ENCODE results near the gene CYP3A7. TPM values are rescaled to one million over a fixed set of nuclear protein-coding genes. Genes with fewer than 3 reads are reported as not detected.
"Not testable (repeated sequence)": the region's sequence is repeated elsewhere in the genome, so short reads cannot be mapped to it uniquely, and the experiment has no call there.

Gene CYP3A7
- total RNA-seq, 2 experiments from 2014 or later, result not detected

- H3K27me3 Mint-ChIP-seq, result peaks cover 83% of the 10 kb centered on the region
- H3K4me3 ChIP-seq (ENCODE audit: low read length), result no peak overlapping the region
- no peaks in the 10 kb centered on the region for H3K36me3 Mint-ChIP-seq (ENCODE audit: low read depth)
- H3K27me3 ChIP-seq (ENCODE audit: control insufficient read depth in 1 of 2, insufficient read depth in 2 of 2, low read length in 2 of 2), result peaks cover 2 to 17% of the 10 kb centered on the region in 2 experiments
- ATAC-seq (ENCODE audit: poor library complexity), result no peak
- no peak overlapping the region for H3K4me3 Mint-ChIP-seq
- DNase-seq, result no peak
- TF ChIP-seq CTCF (IDR thresholded peaks at IDR 0.05), result no peak
- H3K9me3 Mint-ChIP-seq, result peaks cover 2% of the 10 kb centered on the region
- H3K27ac Mint-ChIP-seq, result no peak overlapping the region
- intact Hi-C loops (cut with DNase I, micrococcal nuclease), result no loop called here
- H3K9me3 ChIP-seq (ENCODE audit: control insufficient read depth in 1 of 2, insufficient read depth in 1 of 2, low read length in 2 of 2), result no peaks in the 10 kb centered on the region
- H3K27ac ChIP-seq (ENCODE audit: low read depth in 1 of 2, low read length in 2 of 2), result no peak overlapping the region
- POLR2A ChIA-PET, result no interaction called here
- CTCF ChIA-PET, result no interaction called here
- H3K4me1 ChIP-seq (ENCODE audit: insufficient read depth, low read length), result no peaks in the 10 kb centered on the region
- H3K36me3 ChIP-seq (ENCODE audit: insufficient read depth, low read length), result no peaks in the 10 kb centered on the region
- H3K4me1 Mint-ChIP-seq (ENCODE audit: low read depth), result no peaks in the 10 kb centered on the region
These were observed 37.6 kb upstream of the CYP3A7 start for GRCh38 chr7:99772565-99772964.

GRCh38 chr7:99769494-99769893 is 34.5 kb upstream of the CYP3A7 start:
- intact Hi-C loops (cut with DNase I, micrococcal nuclease); ATAC-seq (ENCODE audit: poor library complexity); CTCF ChIA-PET; DNase-seq; H3K27ac ChIP-seq (ENCODE audit: low read depth in 1 of 2, low read length in 2 of 2); H3K36me3 Mint-ChIP-seq (ENCODE audit: low read depth); H3K36me3 ChIP-seq (ENCODE audit: insufficient read depth, low read length); H3K4me3 ChIP-seq (ENCODE audit: low read length); H3K4me3 Mint-ChIP-seq; H3K4me1 Mint-ChIP-seq (ENCODE audit: low read depth); H3K9me3 Mint-ChIP-seq; H3K9me3 ChIP-seq (ENCODE audit: control insufficient read depth in 1 of 2, insufficient read depth in 1 of 2, low read length in 2 of 2); POLR2A ChIA-PET; H3K4me1 ChIP-seq (ENCODE audit: insufficient read depth, low read length); H3K27ac Mint-ChIP-seq: not testable (repeated sequence)
- peaks cover 2 to 17% of the 10 kb centered on the region in 2 experiments for H3K27me3 ChIP-seq (ENCODE audit: control insufficient read depth in 1 of 2, insufficient read depth in 2 of 2, low read length in 2 of 2)
- H3K27me3 Mint-ChIP-seq, result peaks cover 59% of the 10 kb centered on the region

GRCh38 chr7:99768471-99768870 is 33.5 kb upstream of the CYP3A7 start:
- POLR2A ChIA-PET, result no interaction called here
- no peak for TF ChIP-seq CTCF (IDR thresholded peaks at IDR 0.05)
- H3K27me3 ChIP-seq (ENCODE audit: control insufficient read depth in 1 of 2, insufficient read depth in 2 of 2, low read length in 2 of 2), result peaks cover 2 to 17% of the 10 kb centered on the region in 2 experiments
- H3K9me3 ChIP-seq (ENCODE audit: control insufficient read depth in 1 of 2, insufficient read depth in 1 of 2, low read length in 2 of 2), result no peaks in the 10 kb centered on the region
- no peak overlapping the region for H3K27ac ChIP-seq (ENCODE audit: low read depth in 1 of 2, low read length in 2 of 2)
- no peaks in the 10 kb centered on the region for H3K9me3 Mint-ChIP-seq
- H3K36me3 ChIP-seq (ENCODE audit: insufficient read depth, low read length), result no peaks in the 10 kb centered on the region
- H3K4me3 ChIP-seq (ENCODE audit: low read length), result no peak overlapping the region
- peaks cover 51% of the 10 kb centered on the region for H3K27me3 Mint-ChIP-seq
- CTCF ChIA-PET, result no interaction called here
- no peaks in the 10 kb centered on the region for H3K4me1 ChIP-seq (ENCODE audit: insufficient read depth, low read length)
- no peaks in the 10 kb centered on the region for H3K36me3 Mint-ChIP-seq (ENCODE audit: low read depth)
- H3K4me1 Mint-ChIP-seq (ENCODE audit: low read depth), result no peaks in the 10 kb centered on the region
- DNase-seq (no peak), ATAC-seq (ENCODE audit: poor library complexity) (no peak)
- intact Hi-C loops (cut with DNase I, micrococcal nuclease), result no loop called here
- no peak overlapping the region for H3K4me3 Mint-ChIP-seq
- no peak overlapping the region for H3K27ac Mint-ChIP-seq

- Histone ChIP-seq H3K9me3 (ENCODE audit: control insufficient read depth in 1 of 2, insufficient read depth in 1 of 2, low read length in 2 of 2) (no peaks in the 10 kb centered on the region), H3K36me3 (ENCODE audit: insufficient read depth, low read length) (no peaks in the 10 kb centered on the region), H3K4me1 (ENCODE audit: insufficient read depth, low read length) (no peaks in the 10 kb centered on the region), H3K4me3 (ENCODE audit: low read length) (no peak overlapping the region), H3K27ac (ENCODE audit: low read depth in 1 of 2, low read length in 2 of 2) (no peak overlapping the region), H3K27me3 (ENCODE audit: control insufficient read depth in 1 of 2, insufficient read depth in 2 of 2, low read length in 2 of 2) (peaks cover 2 to 17% of the 10 kb centered on the region in 2 experiments)
- Mint-ChIP-seq H3K27ac (no peak overlapping the region), H3K4me1 (ENCODE audit: low read depth) (no peaks in the 10 kb centered on the region), H3K9me3 (no peaks in the 10 kb centered on the region), H3K4me3 (no peak overlapping the region), H3K27me3 (peaks cover 46% of the 10 kb centered on the region), H3K36me3 (ENCODE audit: low read depth) (no peaks in the 10 kb centered on the region)
- ChIA-PET POLR2A (no interaction called here), CTCF (no interaction called here)
- ATAC-seq (ENCODE audit: poor library complexity) (no peak), DNase-seq (no peak)
- TF ChIP-seq CTCF (IDR thresholded peaks at IDR 0.05), result no peak
- intact Hi-C loops (cut with DNase I, micrococcal nuclease), result no loop called here
These were observed 32.7 kb upstream of the CYP3A7 start for GRCh38 chr7:99767662-99768061.

Data from CD4-positive, alpha-beta T cell (primary cell).